Stimulated activated CD4-positive, alpha-beta T cell treated with anti-CD3 and anti-CD28 coated beads, Interleukin-15, amount 100 ng/mL, for 48 hours (primary cell): Measurements from ENCODE around the gene CFLAR.

Experiments
- DNase-seq, 2 donors: peaks; one replicate each; pipeline ENCODE4 v3.0.0-alpha.2; 2020; ENCODE audit warnings: low read depth in 2 of 2

CFLAR gene

GRCh38 chr2:201216918-201217317 lies 101.0 kb downstream of the CFLAR start:
- no peak for DNase-seq

- no peak for DNase-seq
These were observed 102.8 kb downstream of the CFLAR start for GRCh38 chr2:201218780-201219179.

GRCh38 chr2:201219328-201220096 lies 103.5 kb downstream of the CFLAR start:
- DNase-seq: no peak

GRCh38 chr2:201220102-201220570 lies 104.2 kb downstream of the CFLAR start:
- no peak for DNase-seq

- no peak for DNase-seq
These were observed 107.4 kb downstream of the CFLAR start for GRCh38 chr2:201223089-201224073.
